HG02938 (cell line): ENCODE measurements around the gene CACNB1.
"Not testable (repeated sequence)": the region's sequence is repeated elsewhere in the genome, so short reads cannot be mapped to it uniquely, and the experiment has no call there.

Source experiments
- ATAC-seq: cut with Tn5 transposase; IDR thresholded peaks from one replicate; pipeline ENCODE4 v1.9.1; 2021; ENCODE audit warnings: mild to moderate bottlenecking, moderate library complexity; ENCODE audit not compliant: unreplicated experiment

CACNB1 gene

DNA sequence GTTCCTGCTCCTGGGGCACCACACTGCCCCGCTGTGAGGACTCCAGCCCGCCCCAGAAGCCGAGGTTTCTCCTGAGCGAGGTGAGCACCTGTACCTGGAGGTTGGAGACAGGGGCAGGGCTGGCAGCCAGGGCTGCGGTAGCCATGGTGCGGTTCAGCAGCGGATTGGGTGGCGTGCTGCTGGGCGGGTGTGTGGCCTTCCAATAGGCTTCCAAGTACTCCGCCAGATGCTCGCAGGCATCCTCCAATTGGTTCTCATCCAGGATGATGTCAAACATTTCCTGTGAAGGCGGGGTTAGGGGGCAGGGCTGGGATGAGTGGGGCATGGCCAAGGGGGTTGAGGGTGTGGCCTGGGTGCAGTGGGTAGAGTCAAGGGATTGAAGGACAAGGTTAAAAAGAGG lies 20.2 kb downstream of the CACNB1 start:
- no peak for ATAC-seq

GRCh38 chr17:39175695-39176093 lies 21.8 kb downstream of the CACNB1 start:
- no peak for ATAC-seq

GRCh38 chr17:39174920-39175694 lies 22.4 kb downstream of the CACNB1 start:
- no peak for ATAC-seq

- no peak for ATAC-seq
These were observed 23.8 kb downstream of the CACNB1 start for GRCh38 chr17:39173526-39174274.

GRCh38 chr17:39173080-39173479 lies 24.4 kb downstream of the CACNB1 start:
- ATAC-seq: no peak

- ATAC-seq: no peak
These were observed 25.5 kb downstream of the CACNB1 start for GRCh38 chr17:39171933-39172332.

DNA sequence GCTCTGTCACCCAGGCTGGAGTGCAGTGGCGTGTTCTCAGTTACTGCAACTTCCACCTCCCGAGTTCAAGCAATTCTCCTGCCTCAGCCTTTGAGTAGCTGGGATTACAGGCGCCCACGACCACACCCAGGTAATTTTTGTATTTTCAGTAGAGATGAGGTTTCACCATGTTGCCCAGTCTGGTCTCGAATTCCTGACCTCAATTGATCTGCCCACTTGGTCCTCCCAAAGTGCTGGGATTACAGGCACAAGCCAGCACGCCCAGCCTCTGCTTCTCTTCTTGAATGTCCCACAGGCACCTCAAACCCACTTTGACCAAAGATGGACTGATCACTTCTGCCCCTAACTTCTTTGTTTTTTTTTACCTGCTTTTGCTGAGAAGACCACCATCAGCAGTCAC lies 26.9 kb downstream of the CACNB1 start:
- ATAC-seq: no peak

GRCh38 chr17:39170109-39170508 lies 27.4 kb downstream of the CACNB1 start:
- ATAC-seq: no peak

GRCh38 chr17:39169518-39169917 lies 28.0 kb downstream of the CACNB1 start:
- ATAC-seq: no peak

GRCh38 chr17:39169101-39169500 lies 28.4 kb downstream of the CACNB1 start:
- ATAC-seq: no peak

DNA sequence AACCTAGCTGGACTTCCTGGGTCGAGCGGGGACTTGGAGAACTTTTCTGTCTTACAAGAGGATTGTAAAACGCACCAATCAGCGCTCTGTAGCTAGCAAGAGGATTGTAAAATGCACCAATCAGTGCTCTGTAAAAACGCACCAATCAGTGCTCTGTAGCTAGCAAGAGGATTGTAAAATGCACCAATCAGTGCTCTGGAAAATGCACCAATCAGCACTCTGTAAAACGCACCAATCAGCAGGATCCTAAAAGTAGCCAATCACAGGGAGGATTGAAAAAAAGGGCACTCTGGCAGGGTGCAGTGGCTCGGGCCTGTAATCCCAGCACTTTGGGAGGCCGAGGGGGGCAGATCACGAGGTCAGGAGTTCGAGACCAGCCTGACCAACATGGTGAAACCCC lies 29.0 kb downstream of the CACNB1 start:
- ATAC-seq: not testable (repeated sequence)

- no peak for ATAC-seq
These were observed 30.0 kb downstream of the CACNB1 start for GRCh38 chr17:39167476-39167875.

DNA sequence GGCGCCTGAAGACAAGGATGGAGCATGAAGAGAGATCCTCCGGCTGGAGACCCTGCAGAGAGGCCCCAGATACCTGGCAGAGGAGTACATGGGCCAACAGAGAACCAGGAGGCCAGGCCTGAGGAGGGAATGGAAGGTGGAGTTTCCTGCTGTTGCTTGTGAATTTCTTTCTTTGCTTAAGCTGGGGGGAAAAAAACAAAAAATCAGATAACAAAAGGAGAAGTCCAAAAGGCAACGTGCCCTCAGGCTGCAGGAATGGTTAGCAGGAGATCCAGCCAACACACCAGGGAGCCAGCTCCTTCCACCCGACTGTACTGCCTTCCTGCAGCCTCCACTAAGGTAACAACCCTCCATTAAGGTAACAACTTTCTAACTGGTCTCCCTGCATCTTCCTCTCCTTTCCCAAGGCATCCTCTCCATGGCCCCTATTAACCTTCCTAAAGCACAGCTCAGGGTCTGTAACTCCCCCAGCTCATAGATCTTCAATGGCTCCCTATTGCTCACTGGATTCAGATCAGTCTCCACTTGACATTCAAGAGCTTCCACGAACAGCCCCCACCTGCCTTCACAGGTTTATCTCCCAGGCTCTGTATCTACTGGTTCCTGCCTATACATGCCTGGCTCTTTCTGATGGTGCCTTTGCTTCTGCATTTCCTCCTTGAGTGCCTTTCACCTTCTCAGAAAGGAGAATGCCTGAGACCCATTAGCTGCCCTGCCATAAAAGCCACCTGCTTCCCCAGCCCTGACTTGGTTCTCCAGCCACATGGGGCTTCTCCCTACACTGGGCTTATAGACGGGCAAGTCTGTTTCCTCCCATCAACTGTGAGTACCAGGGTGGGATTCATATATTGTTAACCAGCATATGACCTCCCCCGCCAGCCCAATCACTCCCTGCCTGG lies 30.8 kb downstream of the CACNB1 start:
- no peak for ATAC-seq

DNA sequence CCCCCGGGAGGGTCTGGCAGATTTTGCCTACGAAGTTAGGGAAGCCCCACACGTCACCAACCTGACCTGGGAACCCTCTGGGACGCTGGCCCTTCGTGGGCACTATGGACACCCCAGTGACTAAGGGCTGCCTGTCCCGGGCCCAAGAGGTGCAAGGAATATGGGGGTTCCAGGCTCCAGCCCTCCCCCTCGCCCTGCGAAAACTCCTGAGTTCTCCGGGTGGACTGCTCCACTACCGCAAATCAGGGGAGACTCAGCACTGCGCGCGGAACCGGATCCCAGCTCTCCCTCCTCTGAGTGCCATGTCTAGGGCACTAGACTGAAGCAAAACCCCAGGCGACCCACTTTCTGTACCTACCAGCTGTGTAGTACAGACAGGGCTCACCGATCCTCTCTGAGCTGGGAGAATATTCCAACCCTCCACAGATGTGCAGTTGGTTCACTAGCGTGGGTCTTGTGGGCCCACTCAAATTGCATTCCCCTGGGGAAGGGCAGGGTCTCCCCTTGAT lies 31.6 kb downstream of the CACNB1 start, which contains the start of gene ARL5C:
TSS of gene ARL5C (minus strand) at position 321 of the 509 bp plus-strand sequence. CDS start 401 bp downstream, outside the sequence.
- ATAC-seq: no peak

DNA sequence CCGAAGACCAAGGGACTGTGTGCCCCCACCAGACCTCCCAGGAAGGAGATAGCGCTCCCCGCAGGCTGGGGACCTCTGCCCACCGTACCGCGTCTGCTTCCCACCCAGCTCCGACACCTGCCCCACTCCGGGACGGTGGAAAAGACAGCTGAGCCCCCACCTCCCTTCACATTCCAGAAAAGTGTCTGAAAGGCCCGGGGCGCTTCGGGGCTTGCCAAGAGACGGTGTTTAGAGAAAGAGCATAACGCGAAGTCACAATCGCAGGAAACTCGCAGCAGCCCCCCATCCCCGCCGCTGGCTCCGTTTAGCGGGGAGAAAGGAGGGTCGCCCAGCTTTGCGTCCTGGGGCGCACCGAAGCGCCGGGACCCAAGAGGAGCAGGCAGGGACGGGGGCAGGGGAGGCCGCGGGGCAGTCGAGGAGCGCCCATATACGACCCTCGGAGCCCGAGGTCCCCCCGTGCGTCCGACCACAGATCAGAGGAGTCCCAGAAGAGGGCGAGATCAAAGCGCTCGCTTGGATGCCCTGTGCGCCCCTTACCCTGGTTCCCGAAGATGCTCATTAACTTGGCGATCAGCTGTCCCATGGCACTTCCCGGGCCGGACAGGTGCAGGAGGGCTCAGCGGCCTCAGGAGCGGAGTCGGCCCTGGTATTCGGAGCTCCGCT lies 32.2 kb downstream of the CACNB1 start:
- no peak for ATAC-seq

GRCh38 chr17:39164675-39165143 lies 32.8 kb downstream of the CACNB1 start:
- ATAC-seq: peak; percentile 76

DNA sequence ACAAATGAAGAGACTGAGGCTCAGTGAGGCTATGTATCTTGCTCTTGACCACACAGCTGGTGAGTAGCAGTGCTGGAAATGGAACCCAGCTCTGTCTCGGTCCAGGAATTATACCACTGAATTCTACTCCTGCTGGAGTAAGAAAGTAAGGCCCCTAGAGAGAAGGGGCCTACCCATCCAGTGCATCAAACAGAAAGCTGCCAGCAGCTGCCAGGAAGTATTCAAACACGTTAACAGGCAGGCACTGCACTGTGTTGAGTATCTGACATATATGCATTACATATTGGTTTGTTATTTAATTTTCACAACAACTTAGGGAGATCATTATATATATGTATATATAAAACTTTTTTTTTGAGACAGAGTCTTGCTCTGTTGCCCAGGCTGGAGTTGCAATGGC lies 35.5 kb downstream of the CACNB1 start:
- ATAC-seq: no peak

GRCh38 chr17:39158623-39159022 lies 38.8 kb downstream of the CACNB1 start:
- no peak for ATAC-seq

DNA sequence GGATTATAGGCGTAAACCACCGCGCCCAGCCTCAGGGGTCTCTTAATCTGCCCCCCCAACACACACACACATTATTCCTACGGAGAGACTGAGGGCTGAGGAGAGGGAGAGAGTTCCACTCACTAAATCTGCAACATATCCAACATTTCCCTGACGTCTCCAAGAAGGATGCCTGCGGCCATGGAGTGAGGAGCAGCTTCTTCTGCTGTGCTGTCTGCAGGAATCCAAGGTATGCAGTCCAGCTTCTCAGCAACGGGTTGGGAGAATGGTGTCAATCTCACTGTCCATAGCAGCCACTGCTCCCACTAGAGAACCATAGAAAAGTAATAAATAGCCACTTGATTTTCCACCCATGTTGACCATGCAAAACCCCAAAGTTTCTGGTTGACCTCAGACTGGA lies 41.0 kb downstream of the CACNB1 start:
- no peak for ATAC-seq

GRCh38 chr17:39155654-39156053 lies 41.8 kb downstream of the CACNB1 start:
- ATAC-seq: no peak
